Measurements from ENCODE around the gene SLC30A7. TPM values are rescaled to one million over a fixed set of nuclear protein-coding genes. Genes with fewer than 3 reads are reported as not detected.

Gene SLC30A7
- total RNA-seq, 1 donor from 2014 or later = 28.2 TPM

DNA sequence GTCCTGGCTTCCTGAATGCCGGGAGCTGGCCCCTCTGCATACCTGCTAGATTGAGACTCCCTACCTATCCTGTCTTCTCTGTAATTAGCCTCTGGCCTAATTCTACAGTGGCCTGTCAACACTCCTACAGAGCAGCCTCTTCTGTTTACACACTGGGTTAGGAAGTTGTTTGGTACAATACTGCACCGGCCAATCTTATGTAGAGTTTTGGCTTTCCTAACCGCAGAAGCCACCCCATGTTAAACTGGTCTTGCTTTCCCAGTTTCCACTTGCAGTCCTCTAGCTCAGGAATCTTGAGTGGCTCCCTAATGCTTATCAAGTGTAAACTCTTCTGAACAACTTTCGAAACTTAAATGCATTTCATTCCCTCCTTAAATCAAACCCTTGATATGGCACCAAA lies 86.9 kb downstream of the SLC30A7 start:
- H3K9me3 Mint-ChIP-seq (ENCODE audit: low read depth) = no peaks in the 10 kb centered on the region
- H3K4me1 Mint-ChIP-seq (ENCODE audit: low read depth) = no peaks in the 10 kb centered on the region
- TF ChIP-seq, protein P1, sequence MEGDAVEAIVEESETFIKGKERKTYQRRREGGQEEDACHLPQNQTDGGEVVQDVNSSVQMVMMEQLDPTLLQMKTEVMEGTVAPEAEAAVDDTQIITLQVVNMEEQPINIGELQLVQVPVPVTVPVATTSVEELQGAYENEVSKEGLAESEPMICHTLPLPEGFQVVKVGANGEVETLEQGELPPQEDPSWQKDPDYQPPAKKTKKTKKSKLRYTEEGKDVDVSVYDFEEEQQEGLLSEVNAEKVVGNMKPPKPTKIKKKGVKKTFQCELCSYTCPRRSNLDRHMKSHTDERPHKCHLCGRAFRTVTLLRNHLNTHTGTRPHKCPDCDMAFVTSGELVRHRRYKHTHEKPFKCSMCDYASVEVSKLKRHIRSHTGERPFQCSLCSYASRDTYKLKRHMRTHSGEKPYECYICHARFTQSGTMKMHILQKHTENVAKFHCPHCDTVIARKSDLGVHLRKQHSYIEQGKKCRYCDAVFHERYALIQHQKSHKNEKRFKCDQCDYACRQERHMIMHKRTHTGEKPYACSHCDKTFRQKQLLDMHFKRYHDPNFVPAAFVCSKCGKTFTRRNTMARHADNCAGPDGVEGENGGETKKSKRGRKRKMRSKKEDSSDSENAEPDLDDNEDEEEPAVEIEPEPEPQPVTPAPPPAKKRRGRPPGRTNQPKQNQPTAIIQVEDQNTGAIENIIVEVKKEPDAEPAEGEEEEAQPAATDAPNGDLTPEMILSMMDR (IDR thresholded peaks at IDR 0.05; ENCODE audit: unreplicated experiment) = no peak
- H3K4me3 Mint-ChIP-seq (ENCODE audit: low read depth) = no peak overlapping the region
- no peak overlapping the region for H3K27ac Mint-ChIP-seq
- H3K36me3 Mint-ChIP-seq (ENCODE audit: insufficient read depth) = peaks cover 13% of the 10 kb centered on the region
- no peak for DNase-seq (ENCODE audit: low spot score, unreplicated experiment)
- H3K27me3 Mint-ChIP-seq = no peaks in the 10 kb centered on the region

DNA sequence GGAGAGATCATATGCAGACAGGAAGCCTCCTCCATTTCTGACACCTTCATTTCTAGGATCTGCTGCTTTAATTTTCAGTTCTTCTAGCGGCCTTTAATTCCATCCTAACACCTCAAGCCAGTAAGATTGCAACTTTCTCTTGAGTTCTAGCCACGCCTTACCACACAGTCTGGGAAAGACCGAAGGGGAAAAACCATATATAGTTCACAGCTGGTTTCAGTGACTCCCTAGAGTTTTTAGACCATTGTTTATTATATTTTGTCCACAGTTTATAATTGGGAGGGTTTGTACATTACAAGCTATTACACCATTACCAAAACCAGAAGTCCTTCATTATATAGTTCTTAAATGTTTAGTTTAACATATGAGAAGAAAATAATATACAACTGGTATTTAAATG lies 92.2 kb downstream of the SLC30A7 start:
- TF ChIP-seq, protein P1 (IDR thresholded peaks at IDR 0.05; ENCODE audit: unreplicated experiment) = no peak
- no peak overlapping the region for H3K27ac Mint-ChIP-seq
- H3K4me1 Mint-ChIP-seq (ENCODE audit: low read depth) = no peaks in the 10 kb centered on the region
- H3K36me3 Mint-ChIP-seq (ENCODE audit: insufficient read depth) = peaks cover 18% of the 10 kb centered on the region
- H3K27me3 Mint-ChIP-seq = no peaks in the 10 kb centered on the region
- H3K4me3 Mint-ChIP-seq (ENCODE audit: low read depth) = no peak overlapping the region
- H3K9me3 Mint-ChIP-seq (ENCODE audit: low read depth) = no peaks in the 10 kb centered on the region
- no peak for DNase-seq (ENCODE audit: low spot score, unreplicated experiment)

DNA sequence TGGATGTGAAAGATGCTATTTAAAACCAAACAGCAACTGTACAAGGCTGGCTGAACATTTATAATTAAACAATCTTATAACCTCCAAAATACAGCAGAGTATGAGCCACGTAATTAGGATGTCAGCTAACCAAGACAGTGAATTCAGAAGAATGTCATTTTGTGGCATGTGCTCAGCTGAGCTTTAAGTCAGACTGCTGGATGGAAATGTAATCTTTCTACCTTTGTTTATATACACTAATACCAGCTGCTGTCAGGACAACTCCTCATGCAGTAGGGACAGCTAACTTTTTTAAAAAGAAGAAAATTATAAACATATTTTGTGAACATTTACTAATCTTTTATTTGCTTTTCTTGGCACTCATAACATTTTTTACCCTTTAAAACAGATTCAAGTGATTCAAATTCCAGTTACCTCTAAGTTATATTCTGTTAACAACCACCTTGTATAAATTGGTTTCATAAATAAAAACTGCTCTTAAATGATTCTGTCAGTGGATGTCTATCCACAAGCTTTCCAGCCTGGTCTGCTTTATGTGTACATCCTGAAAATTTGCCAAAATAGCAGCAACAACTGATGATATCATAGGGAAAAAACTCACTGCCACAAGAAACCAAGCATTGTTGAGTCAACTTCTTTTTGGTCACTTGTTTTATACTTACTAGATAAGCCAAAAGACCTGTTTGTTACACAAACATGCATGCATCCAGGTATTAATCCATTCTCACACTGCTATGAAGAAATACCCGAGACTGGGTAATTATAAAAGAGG lies 93.6 kb downstream of the SLC30A7 start:
- no peaks in the 10 kb centered on the region for H3K27me3 Mint-ChIP-seq

DNA sequence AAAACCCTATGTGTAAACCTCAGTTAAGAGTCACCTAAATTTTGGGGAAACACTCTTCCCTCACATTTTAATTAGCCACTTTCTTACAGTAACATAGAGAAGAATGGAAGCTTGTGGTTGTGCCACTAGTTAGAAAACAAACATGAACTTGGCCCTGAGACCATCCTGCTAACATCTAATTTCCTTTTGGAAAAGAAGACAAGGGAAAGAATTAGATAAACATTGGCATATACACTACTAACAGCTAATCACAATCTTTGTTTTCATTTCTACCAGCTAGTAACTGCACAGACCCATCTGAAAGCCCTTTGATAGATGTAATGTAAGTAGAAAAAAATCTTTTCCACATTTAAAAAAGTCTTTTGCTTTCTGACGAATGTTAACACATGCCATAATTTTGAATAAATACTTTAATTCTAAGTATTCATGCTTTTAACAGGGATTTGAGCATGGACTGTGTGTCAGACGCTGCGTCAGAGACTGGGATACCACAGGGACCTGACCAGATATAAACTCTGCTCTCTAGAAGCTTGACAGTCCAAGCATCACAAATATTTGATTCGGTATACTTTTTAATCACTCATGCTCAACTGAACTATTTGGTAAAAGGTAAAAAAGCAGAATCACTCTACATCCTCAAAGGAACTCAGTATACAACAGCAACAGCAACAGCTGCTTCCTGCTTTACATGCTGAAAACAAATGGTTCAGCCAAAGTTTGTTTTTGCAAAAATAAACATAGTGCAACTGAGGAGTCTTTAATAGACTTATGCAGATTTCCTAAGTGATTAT lies 99.5 kb downstream of the SLC30A7 start:
- no peaks in the 10 kb centered on the region for H3K27me3 Mint-ChIP-seq
- DNase-seq (ENCODE audit: low spot score, unreplicated experiment) = no peak
- TF ChIP-seq, protein P1 (IDR thresholded peaks at IDR 0.05; ENCODE audit: unreplicated experiment) = no peak
- H3K36me3 Mint-ChIP-seq (ENCODE audit: insufficient read depth) = peaks cover 18% of the 10 kb centered on the region
- no peaks in the 10 kb centered on the region for H3K9me3 Mint-ChIP-seq (ENCODE audit: low read depth)
- no peaks in the 10 kb centered on the region for H3K4me1 Mint-ChIP-seq (ENCODE audit: low read depth)
- H3K4me3 Mint-ChIP-seq (ENCODE audit: low read depth) = no peak overlapping the region
- no peak overlapping the region for H3K27ac Mint-ChIP-seq

More for the DNA sequence above, 93.6 kb downstream of the SLC30A7 start:
- TF ChIP-seq, protein P1 (IDR thresholded peaks at IDR 0.05; ENCODE audit: unreplicated experiment) = no peak
- H3K9me3 Mint-ChIP-seq (ENCODE audit: low read depth) = no peaks in the 10 kb centered on the region
- H3K4me3 Mint-ChIP-seq (ENCODE audit: low read depth) = no peak overlapping the region
- no peak for DNase-seq (ENCODE audit: low spot score, unreplicated experiment)
- H3K27ac Mint-ChIP-seq = no peak overlapping the region
- no peaks in the 10 kb centered on the region for H3K4me1 Mint-ChIP-seq (ENCODE audit: low read depth)
- peaks cover 17% of the 10 kb centered on the region for H3K36me3 Mint-ChIP-seq (ENCODE audit: insufficient read depth)

DNA sequence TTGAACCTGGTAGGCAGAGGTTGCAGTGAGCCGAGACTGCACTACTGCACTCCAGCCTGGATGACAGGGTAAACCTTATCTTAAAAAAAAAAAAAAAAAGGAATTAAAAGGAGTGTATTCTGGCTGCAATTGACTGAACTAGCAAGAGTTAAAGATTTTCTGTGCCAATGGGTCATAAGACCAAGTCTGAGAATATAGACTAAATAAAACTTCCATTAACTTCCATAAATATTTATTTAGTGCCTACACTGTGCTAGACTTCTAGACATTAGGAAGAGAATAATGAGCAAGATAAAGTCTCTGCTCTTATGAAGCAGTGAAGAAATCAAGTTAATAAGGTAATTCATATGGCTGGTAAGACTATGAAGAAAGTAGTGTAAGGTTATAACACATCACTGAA lies 102.5 kb downstream of the SLC30A7 start:
- Mint-ChIP-seq H3K27me3 (no peaks in the 10 kb centered on the region), H3K36me3 (ENCODE audit: insufficient read depth) (peaks cover 10% of the 10 kb centered on the region), H3K4me3 (ENCODE audit: low read depth) (no peak overlapping the region), H3K9me3 (ENCODE audit: low read depth) (no peaks in the 10 kb centered on the region), H3K4me1 (ENCODE audit: low read depth) (peaks cover 2% of the 10 kb centered on the region), H3K27ac (no peak overlapping the region)
- no peak for DNase-seq (ENCODE audit: low spot score, unreplicated experiment)
- TF ChIP-seq, protein P1 (IDR thresholded peaks at IDR 0.05; ENCODE audit: unreplicated experiment) = no peak

Data from progenitor cell of endocrine pancreas (in vitro differentiated cells).